GM19463 (cell line): ENCODE data around the gene NOC2L.

Experiments used
- ATAC-seq: cut with Tn5 transposase; IDR thresholded peaks from one replicate; pipeline ENCODE4 v1.9.1; 2021; ENCODE audit warnings: mild to moderate bottlenecking, moderate library complexity; ENCODE audit not compliant: unreplicated experiment

Gene NOC2L

DNA sequence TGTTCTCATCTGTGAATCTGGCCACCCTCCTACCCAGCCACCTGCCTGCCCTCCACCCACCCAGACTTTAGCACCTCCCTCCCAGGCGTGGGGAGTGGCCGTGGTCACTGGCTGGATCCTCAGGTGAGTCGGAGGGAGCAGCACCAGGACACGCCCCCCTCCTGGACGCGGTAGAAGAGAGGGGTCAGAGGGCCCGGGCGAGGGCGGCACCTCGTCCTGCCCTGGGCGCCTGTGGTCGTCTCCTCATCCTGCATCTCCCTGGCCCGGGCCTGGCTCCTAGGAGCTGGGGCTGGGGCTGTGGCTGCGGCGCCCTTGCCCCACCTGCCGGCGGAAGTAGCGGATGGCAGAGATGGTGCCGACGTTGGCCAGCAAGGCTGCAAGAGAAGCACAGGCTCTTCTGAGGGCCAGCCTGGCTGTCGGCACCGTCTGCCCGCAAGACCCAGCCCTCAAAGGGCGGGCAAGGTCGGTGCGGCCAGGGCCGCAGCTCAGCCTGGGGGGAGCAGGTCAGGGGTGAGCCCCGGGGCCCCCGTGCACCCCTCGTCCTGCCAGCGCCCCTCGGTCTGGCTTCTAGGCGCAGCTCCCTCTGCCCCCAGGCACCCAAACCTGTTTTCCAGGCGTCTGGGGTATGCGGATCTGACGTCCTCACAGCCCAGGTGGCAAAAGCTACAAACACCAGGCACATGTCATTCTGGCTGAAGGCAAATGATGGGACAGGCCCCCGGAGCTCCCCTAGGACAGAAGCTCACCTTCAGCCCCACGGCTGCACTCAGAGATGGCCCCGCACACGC, 17.0 kb upstream of the NOC2L start:
- no peak for ATAC-seq

GRCh38 chr1:975365-975764, 16.3 kb upstream of the NOC2L start:
- no peak for ATAC-seq

- no peak for ATAC-seq
Observed at GRCh38 chr1:974687-975328, 15.8 kb upstream of the NOC2L start.

DNA sequence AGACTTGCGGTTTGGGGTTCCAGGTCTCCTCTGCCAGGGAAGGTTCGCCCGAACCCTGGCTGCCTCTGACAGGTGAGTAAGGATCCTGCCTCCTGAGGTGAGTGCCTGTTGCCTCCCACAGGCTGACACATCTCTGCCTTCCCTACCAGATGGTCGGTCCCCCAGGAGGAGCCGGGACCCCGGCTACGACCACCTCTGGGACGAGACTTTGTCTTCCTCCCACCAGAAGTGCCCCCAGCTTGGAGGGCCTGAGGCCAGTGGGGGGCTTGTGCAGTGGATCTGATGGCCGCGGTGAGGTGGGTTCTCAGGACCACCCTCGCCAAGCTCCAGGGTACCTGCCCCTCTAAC, 15.2 kb upstream of the NOC2L start:
- no peak for ATAC-seq

DNA sequence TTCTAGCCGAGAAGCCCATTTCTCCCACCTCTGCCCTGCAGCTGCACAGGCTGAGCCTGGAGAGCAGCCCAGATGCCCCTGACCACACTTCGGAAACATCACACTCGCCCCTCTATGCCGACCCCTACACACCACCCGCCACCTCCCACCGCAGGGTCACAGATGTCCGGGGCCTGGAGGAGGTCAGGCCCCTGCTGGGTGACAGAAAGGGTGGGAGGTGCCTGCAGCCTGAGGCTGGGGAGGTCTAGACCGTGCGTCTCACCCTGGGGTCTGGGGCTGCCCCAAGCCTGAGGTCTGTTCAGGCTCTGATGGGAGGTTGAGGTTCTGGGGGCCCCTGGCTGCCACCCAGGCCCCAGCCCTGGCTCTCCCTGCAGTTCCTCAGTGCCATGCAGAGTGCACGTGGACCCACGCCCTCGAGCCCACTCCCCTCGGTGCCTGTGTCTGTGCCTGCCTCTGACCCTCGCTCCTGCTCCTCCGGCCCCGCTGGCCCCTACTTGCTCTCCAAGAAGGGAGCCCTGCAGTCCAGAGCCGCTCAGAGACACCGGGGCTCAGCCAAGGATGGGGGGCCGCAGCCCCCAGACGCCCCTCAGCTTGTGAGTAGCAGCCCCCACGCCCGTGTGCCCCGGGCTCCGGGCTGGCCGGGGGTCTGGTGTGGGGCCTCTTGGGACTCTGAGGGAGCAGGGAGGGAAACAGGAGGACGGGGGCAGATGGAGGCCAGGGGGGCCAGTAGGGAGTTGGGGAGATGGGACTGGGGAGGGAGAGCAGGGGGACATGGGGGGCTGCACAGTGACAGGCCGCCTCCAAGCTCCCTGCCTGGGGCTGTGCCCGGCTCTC, 14.6 kb upstream of the NOC2L start:
- no peak for ATAC-seq

- ATAC-seq: no peak
Observed at GRCh38 chr1:972726-973458, 13.8 kb upstream of the NOC2L start.

DNA sequence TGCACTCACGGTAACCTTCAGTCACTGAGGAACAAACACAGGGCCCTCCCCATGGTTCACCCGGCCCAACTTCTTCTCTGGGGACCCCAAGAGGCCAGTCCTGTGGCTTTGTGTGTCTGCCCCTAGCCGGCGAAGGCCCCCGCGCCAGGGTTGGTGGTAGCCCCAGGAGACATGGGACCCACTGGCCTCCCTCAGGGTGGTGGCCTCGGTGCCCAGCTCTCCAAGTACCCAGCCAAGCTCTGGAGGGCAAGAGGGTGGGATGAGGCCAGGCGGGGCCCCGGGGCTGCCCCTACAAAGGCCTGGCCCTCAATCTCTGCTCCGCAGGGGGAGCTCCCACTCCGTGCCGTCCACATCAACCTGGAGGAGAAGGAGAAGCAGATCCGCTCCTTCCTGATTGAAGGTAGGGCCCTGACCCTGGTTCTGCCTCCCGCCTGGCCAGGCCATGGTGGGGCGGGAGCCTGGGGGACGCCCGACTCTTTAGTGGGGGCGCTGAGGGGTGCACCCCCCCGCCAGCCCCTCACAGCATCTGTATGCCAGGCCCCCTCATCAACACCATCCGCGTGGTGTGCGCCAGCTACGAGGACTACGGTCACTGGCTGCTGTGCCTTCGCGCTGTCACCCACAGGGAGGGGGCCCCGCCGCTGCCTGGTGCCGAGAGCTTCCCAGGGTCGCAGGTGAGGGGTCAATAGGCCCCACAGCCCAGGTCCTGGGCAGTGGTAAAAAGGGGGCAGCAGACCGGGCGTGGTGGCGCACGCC, 12.9 kb upstream of the NOC2L start:
- ATAC-seq: no peak

DNA sequence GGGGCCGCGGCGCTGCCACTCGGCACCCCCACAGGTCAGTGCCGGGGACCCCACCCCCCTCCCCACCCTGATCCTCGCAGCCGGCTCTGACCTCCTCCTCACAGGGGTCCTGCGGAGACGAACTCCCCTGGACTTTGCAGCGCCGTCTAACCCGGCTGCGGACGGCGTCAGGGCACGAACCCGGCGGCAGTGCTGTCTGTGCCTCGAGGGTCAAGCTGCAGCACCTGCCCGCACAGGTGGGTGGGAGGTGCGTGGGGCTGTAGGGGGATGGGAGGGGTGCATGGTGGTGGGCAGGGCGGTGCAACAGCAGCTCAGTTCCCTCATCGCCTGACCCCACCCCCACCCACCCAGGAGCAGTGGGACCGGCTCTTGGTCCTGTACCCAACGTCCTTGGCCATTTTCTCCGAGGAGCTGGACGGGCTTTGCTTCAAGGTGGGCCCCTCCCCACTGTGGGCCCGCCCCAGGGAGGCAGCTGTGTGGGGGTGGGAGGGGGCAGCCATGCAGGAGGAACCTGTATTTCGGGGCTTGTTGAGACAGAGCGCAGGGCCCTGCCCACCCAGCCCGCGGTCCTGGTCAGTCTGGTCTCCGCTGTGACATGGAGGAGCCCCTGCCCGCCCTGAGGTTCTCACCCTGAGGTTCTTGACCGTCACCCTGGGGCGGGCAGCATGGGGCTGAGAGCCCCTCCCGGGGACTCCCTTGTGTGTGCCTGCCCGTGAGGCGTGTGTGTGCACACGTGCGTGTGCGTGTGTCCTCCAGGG, 12.1 kb upstream of the NOC2L start:
- no peak for ATAC-seq

DNA sequence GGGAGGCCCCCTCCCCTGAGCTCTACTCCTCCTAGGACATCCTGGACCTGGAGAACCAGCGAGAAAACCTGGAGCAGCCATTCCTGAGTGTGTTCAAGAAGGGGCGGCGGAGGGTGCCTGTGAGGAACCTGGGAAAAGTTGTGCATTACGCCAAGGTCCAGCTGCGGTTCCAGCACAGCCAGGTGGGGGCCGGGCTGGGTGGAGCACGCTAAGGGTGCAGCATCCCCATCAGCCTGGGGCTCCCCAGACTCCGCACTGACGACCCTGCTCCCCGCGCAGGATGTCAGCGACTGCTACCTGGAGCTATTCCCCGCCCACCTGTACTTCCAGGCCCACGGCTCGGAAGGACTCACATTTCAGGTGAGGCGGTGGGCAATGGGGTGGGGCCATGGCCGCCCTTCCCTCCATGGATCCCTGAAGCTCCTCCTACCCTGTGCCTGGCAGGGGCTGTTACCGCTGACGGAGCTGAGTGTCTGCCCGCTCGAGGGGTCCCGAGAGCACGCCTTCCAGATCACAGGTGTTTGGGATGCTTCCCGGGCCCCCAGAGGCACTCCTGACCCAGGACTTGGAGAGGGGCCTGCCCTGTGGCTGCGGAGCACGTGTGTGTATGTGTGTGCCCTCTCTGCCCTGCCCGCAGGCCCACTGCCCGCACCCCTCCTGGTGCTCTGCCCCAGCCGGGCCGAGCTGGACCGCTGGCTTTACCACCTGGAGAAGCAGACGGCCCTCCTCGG, 11.4 kb upstream of the NOC2L start:
- no peak for ATAC-seq

DNA sequence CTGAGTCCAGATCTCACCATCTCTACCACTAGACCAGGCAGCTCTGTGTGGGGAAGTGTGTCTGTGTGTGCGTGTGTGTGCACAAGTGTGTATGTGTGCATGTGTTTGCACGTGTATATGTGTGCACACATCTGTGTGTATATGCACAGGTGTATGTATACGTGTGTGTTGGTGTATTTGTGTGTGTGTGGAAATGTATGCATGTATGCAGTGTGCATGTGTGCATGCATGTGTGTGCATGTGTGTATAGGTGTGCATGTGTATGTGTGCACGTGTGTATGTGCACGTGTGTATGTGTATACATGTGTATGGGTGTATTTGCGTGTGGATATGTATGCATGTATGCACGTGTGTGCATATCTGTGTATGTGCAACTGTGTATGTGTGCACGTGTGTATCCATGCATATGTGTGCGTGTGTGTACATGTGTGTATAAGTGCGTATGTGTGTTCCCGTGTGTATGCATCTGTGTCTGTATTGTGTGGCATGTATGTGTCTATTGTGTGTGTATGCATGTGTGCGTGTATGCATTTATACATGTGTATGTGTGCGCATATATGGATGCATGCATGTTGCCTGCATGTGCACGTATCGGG, 10.3 kb upstream of the NOC2L start:
- no peak for ATAC-seq

DNA sequence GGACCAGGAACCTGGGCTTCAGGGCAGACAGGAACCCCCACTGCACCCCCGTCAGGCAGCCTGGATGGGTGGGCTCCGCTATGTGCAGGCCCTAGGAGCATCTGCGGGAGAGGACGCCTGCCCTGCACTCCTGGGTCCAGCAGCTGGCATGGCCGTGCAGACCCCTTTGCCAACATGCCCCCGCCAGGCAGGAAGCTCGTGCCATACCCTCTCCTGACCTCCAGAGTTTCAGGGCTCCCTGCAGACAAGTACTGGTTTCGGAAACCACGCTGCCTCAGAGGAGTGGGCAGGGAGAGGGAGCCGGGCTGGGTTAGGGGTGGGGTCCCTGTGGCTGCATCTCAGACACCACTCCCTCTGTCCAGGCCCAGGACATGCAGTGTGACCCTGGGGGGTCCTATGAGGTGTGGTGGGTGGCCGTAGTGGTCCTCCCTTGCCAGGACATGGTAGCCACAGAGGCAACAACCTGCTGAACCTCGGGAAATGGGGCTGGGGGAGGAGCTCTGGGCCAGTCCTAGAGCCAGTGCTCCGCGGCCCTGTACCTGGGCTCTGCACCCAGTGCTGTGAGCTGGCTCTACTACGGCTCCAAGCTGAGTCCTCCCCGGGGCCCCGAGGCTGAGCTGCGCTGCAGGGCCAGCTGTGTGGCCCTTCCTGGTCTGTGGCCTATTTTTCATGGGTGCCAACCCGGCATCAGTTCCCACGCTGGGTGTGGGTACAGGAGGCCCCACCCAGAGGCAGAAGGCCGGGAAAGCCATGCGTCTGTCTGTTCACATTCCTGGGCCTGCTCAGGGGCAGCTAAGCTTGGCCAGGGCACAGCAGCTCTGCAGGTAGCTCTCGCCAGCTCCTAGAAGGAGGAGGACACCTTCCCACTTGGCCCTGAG, 8.6 kb upstream of the NOC2L start:
- ATAC-seq: no peak

DNA sequence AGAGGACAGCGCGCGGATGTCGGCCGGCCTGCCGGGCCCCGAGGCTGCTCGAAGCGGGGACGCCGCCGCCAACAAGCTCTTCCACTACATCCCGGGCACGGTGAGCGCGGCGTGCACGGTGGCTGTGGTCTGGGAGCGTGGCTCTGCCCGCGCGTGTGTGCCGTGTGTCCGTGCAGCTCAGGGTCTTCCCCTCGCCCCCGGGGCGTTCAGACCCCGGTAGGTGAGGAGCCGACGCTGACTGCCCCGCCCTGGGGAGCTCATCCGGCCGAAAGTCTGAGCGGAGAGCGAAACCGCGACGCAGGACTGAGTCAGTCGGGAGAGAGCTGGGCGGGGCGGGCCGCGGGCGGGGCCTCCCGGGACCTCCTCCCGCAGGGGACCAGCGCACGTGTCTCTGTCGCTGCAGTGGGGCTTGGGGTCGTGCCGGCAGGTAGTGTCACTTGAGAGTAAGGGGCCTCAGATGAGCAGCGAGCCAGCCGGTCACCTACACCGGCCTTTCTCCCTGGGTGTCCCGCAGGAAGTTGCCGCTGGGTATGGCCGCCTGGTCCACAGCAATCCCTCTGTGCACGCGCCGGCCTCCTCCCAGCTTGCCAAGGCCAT, 7.7 kb upstream of the NOC2L start:
- ATAC-seq: peak; percentile 81

GRCh38 chr1:966135-966703, 7.2 kb upstream of the NOC2L start, which contains the start of gene PLEKHN1:
Gene PLEKHN1, plus strand, starts transcription at chr1:966482. Its CDS starts 50 bp downstream, at chr1:966532.
- peak; percentile 27 for ATAC-seq

DNA sequence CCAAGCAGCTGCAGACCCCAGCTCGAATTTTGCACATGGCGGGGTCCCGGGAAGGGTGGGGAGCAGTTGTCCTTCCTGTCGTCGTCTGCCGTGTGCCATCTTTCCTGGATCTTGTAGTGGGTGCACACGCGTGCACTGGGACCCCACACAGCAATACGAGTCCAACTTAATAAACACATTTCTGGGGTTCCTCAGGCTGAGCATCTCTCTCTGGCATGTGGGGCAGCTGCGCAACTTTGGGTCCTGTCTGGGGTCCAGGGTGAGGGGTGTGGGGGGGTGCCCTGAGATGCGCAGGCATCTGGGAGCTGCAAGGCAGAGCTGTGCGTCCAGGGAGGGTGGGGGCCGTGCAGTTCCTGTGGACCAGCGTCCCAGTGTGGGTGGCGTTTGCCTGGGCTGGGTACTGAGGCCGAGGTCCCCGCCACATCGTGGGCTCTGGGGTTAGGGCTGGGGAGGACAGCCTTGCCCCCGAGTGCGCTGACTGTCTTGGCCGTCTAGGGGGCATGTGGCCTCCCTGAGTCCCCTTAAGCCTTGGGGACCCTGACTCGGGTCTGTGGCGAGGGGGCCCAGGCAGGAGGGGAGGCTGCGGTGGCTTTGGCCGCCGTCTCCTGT, 6.6 kb upstream of the NOC2L start:
- no peak for ATAC-seq

DNA sequence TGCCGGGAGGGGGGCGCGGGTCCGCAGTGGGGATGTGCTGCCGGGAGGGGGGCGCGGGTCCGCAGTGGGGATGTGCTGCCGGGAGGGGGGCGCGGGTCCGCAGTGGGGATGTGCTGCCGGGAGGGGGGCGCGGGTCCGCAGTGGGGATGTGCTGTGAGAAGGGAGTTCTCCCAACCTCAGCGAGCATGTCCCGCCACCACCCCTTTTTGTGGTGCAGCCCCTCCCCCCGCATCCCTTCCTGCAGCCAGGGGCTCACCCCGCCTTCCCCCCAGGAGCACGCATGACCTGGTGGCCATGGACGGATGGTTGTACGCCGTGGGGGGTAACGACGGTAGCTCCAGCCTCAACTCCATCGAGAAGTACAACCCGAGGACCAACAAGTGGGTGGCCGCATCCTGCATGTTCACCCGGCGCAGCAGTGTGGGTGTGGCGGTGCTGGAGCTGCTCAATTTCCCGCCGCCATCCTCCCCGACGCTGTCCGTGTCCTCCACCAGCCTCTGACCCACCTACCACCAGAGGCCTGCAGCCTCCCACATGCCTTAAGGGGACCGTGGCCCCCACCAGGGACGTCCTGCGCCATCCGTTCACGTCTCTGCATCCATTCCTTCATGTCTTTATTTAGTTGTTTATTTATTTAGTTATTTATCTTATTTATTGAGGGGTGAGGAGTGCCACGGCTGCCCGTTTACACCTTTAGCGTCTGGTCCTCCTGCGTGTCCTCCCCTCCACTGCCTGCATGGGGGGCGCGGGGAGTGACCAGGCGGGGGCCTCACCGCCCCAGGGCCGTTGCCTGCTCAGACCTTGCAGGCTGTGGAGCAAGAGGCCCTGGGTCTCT, 5.9 kb upstream of the NOC2L start:
- no peak for ATAC-seq
